IPS-20b (cell line): ENCODE results near the gene FHOD3.

Experiments
- H3K27ac ChIP-seq: one replicate; pipeline ENCODE4 v1.5.1; 2013; ENCODE audit warnings: low read length
- H3K27me3 ChIP-seq: 2 replicates; pipeline ENCODE4 v1.6.1; 2013; ENCODE audit warnings: mild to moderate bottlenecking, low read length, inconsistent platforms; ENCODE audit not compliant: insufficient read depth
- H3K36me3 ChIP-seq: 2 replicates; pipeline ENCODE4 v1.6.1; 2013; ENCODE audit warnings: low read depth, mild to moderate bottlenecking, inconsistent platforms, low read length, moderate library complexity; ENCODE audit not compliant: insufficient read depth
- H3K4me1 ChIP-seq: 2 replicates; pipeline ENCODE4 v1.6.1; 2013; ENCODE audit warnings: mild to moderate bottlenecking, control low read depth, inconsistent platforms, low read length, moderate library complexity; ENCODE audit not compliant: insufficient read depth
- H3K4me3 ChIP-seq: 2 replicates; pipeline ENCODE4 v1.5.1; 2013; ENCODE audit warnings: mild to moderate bottlenecking, low read length, inconsistent platforms
- H3K9ac ChIP-seq: 2 replicates; pipeline ENCODE4 v1.6.1; 2013; ENCODE audit warnings: low read depth, mild to moderate bottlenecking, inconsistent platforms, low read length, moderate library complexity
- H3K9me3 ChIP-seq: 2 replicates; pipeline ENCODE4 v1.6.1; 2013; ENCODE audit warnings: mild to moderate bottlenecking, low read depth, low read length, inconsistent platforms; ENCODE audit not compliant: insufficient read depth

The FHOD3 gene

GRCh38 chr18:36503477-36503876, 206.0 kb downstream of the FHOD3 start:
- H3K27ac ChIP-seq, result no peak overlapping the region
- H3K9me3 ChIP-seq, result no peaks in the 10 kb centered on the region
- no peaks in the 10 kb centered on the region for H3K36me3 ChIP-seq
- H3K9ac ChIP-seq, result no peak overlapping the region
- no peak overlapping the region for H3K4me3 ChIP-seq
- no peaks in the 10 kb centered on the region for H3K27me3 ChIP-seq
- H3K4me1 ChIP-seq, result no peaks in the 10 kb centered on the region

- Histone ChIP-seq H3K4me1 (no peaks in the 10 kb centered on the region), H3K27ac (no peak overlapping the region), H3K9ac (no peak overlapping the region), H3K27me3 (no peaks in the 10 kb centered on the region), H3K4me3 (no peak overlapping the region), H3K36me3 (no peaks in the 10 kb centered on the region), H3K9me3 (no peaks in the 10 kb centered on the region)
Measured at GRCh38 chr18:36504928-36505327, 207.4 kb downstream of the FHOD3 start.

- Histone ChIP-seq H3K27me3 (no peaks in the 10 kb centered on the region), H3K4me3 (no peak overlapping the region), H3K9ac (no peak overlapping the region), H3K27ac (no peak overlapping the region), H3K9me3 (no peaks in the 10 kb centered on the region), H3K4me1 (no peaks in the 10 kb centered on the region), H3K36me3 (no peaks in the 10 kb centered on the region)
Measured at GRCh38 chr18:36505665-36506064, 208.2 kb downstream of the FHOD3 start.

DNA sequence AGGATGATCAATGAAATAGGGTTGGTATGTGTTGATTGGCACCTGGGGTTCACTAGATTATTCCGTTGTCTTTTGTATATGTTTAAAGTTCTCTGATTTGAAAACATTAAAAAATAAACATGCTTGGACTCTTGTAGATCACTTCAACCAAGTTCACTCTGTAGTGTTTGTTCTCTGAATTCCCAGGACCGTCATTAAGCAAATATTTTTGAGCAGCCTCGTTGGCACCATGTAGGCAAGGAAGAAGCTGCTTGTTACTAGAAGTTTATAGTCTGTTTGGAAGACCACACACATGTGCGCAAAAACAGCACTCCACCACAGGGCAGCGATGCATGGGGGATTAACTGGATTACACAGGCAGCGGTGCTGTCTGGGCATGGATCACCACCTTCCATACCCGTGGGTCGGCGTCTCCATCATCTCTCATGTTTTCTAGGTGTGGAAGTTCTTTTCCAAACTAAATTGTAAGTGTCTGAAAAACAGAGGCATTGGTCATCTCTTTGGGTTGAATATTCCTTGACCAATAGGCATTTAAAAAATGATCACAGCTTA, 212.2 kb downstream of the FHOD3 start:
- H3K9me3 ChIP-seq, result no peaks in the 10 kb centered on the region
- H3K27me3 ChIP-seq, result no peaks in the 10 kb centered on the region
- peaks cover 7% of the 10 kb centered on the region; the same call in 1 of the 2 replicates for H3K4me1 ChIP-seq
- no peak overlapping the region for H3K27ac ChIP-seq
- no peaks in the 10 kb centered on the region for H3K36me3 ChIP-seq
- no peak overlapping the region for H3K9ac ChIP-seq
- H3K4me3 ChIP-seq, result no peak overlapping the region

DNA sequence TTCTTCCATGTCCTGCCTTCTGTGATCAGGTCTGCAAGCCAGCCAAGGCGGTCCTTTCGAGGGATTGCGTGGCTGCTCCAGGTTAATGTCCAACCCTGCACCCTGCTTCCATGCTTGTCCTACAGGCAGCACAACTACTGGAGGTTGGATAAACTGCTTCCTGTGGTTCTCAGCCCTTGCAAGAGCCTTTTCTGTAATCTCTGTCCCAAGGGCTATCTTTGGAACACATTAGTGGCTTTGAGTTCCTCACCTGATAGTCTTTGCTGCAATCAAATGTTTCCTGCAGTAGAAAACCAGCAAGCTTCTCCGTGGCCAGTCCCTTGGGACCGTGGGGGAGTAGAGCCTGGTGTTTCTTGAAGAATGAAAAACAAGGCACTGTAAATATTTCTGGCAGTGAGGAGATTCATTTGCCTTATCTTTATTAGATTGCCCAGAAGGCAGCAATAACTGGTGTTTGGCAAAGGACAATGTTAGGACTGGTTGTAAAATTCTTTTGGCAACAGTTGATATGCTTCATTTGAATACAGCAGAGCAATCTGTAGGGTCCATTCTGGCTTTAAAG, 214.4 kb downstream of the FHOD3 start:
- Histone ChIP-seq H3K27ac (no peak overlapping the region), H3K9me3 (no peaks in the 10 kb centered on the region), H3K4me3 (no peak overlapping the region), H3K4me1 (peaks cover 7% of the 10 kb centered on the region; the same call in 1 of the 2 replicates), H3K27me3 (no peaks in the 10 kb centered on the region), H3K36me3 (no peaks in the 10 kb centered on the region), H3K9ac (no peak overlapping the region)

DNA sequence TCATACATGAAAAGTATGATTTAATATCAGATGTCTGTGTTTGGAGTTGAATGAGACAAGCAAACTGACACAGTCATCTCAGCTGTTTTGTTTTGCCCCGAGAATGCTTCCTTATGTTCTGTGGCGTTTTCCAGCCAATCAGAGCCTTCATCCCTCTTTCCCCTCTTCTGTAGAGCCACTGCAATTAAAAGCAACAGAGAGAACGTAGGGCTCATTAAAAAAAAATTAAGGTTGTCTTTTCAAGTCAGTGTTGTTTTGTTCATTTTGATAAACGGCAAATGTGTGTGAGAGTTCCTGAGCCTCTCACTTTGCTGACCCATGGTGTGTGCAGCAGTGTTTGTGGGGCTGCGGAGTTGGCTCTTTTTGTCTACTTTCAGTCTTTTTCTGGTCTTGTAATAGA, 216.0 kb downstream of the FHOD3 start:
- Histone ChIP-seq H3K9me3 (no peaks in the 10 kb centered on the region), H3K4me1 (peaks cover 7% of the 10 kb centered on the region; the same call in 1 of the 2 replicates)

DNA sequence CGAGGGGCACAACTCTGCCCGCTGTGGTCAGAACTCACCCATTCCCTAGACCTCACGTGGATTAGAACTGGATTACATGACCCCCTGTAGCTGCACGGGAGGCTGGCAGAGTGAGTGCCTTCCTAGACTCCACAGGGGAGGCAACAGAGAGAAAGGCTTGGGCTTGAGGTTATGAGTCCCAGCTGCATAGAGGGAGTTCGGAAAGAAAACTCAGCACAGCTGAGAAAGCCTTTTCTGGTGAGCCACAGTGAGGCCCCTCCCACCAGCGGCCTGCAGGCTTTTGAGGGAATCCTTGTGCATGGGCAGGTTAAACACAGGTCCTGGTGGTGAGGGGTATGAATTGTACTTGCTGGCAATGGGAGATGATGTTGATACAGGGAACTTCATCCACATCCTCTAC, 217.3 kb downstream of the FHOD3 start:
- Histone ChIP-seq H3K36me3 (no peaks in the 10 kb centered on the region), H3K9me3 (no peaks in the 10 kb centered on the region), H3K4me1 (peaks cover 7% of the 10 kb centered on the region; the same call in 1 of the 2 replicates), H3K9ac (no peak overlapping the region), H3K27ac (no peak overlapping the region), H3K27me3 (no peaks in the 10 kb centered on the region), H3K4me3 (no peak overlapping the region)

More for the DNA sequence above, 216.0 kb downstream of the FHOD3 start:
- Histone ChIP-seq H3K4me3 (no peak overlapping the region), H3K27ac (no peak overlapping the region), H3K27me3 (no peaks in the 10 kb centered on the region), H3K9ac (no peak overlapping the region), H3K36me3 (no peaks in the 10 kb centered on the region)

GRCh38 chr18:36516258-36516657, 218.7 kb downstream of the FHOD3 start:
- H3K27me3 ChIP-seq, result no peaks in the 10 kb centered on the region
- H3K9ac ChIP-seq, result no peak overlapping the region

DNA sequence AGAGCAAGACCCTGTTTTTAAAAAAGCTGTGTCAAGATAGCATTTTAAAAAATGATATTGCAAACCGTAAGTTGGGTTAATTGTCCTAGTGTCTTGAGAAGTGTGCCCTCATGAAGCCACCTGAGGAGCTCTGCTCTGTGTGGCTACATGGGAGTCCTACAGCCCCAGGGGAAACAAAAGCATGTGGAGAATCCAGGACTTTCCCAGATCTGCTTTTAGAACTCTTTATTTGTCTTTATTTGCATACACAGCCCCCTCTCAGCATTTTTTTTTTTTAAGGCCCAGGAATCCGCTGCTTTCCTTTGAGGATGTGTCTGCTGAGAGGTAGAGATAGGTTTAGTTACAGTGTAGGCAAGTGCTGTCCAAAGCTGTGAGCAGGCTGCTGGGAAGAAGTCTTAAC, 219.2 kb downstream of the FHOD3 start:
- Histone ChIP-seq H3K36me3 (no peaks in the 10 kb centered on the region), H3K4me1 (peaks cover 7% of the 10 kb centered on the region; the same call in 1 of the 2 replicates), H3K27me3 (no peaks in the 10 kb centered on the region), H3K27ac (no peak overlapping the region), H3K9me3 (no peaks in the 10 kb centered on the region), H3K9ac (no peak overlapping the region), H3K4me3 (no peak overlapping the region)

More at GRCh38 chr18:36516258-36516657, 218.7 kb downstream of the FHOD3 start:
- no peaks in the 10 kb centered on the region for H3K36me3 ChIP-seq
- H3K4me1 ChIP-seq, result peaks cover 7% of the 10 kb centered on the region; the same call in 1 of the 2 replicates
- H3K9me3 ChIP-seq, result no peaks in the 10 kb centered on the region
- H3K4me3 ChIP-seq, result no peak overlapping the region
- no peak overlapping the region for H3K27ac ChIP-seq

DNA sequence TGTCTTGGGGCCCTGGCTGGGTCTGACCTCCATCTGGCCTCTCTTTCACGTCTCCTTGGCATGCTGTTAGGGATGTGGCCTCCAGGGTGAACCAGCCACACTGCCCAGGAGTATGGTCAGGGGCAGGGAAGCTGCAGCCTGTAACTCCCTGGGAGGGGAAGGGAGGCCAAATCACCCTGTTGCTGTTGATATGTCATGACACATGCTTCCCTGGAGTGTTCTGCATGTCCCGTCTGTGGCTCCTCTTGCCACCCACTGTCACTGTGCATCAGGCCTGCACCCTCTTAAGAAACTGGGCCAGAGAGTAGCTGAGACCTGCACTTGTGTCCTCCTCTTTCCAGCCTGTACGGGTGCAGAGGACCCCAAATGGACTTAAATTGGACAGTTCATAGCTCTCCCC, 221.3 kb downstream of the FHOD3 start:
- H3K9me3 ChIP-seq, result no peaks in the 10 kb centered on the region
- H3K4me3 ChIP-seq, result no peak overlapping the region
- no peak overlapping the region for H3K27ac ChIP-seq
- peaks cover 12% of the 10 kb centered on the region; the same call in 1 of the 2 replicates for H3K4me1 ChIP-seq
- H3K27me3 ChIP-seq, result no peaks in the 10 kb centered on the region
- H3K36me3 ChIP-seq, result no peaks in the 10 kb centered on the region
- H3K9ac ChIP-seq, result no peak overlapping the region

GRCh38 chr18:36519358-36519757, 221.8 kb downstream of the FHOD3 start:
- H3K27ac ChIP-seq, result no peak overlapping the region
- H3K36me3 ChIP-seq, result no peaks in the 10 kb centered on the region
- no peak overlapping the region for H3K9ac ChIP-seq
- peaks cover 12% of the 10 kb centered on the region; the same call in 1 of the 2 replicates for H3K4me1 ChIP-seq
- H3K27me3 ChIP-seq, result no peaks in the 10 kb centered on the region
- no peaks in the 10 kb centered on the region for H3K9me3 ChIP-seq
- H3K4me3 ChIP-seq, result no peak overlapping the region

- Histone ChIP-seq H3K4me3 (0 out of 2 replicates have a peak overlapping the region, but pooled peaks have one; percentile 2), H3K27ac (no peak overlapping the region), H3K4me1 (peaks cover 12% of the 10 kb centered on the region; the same call in 1 of the 2 replicates), H3K9me3 (no peaks in the 10 kb centered on the region), H3K36me3 (no peaks in the 10 kb centered on the region), H3K27me3 (no peaks in the 10 kb centered on the region), H3K9ac (no peak overlapping the region)
Measured at GRCh38 chr18:36522509-36522908, 225.0 kb downstream of the FHOD3 start.
